Measurements from ENCODE around the gene CDH6.

CDH6 gene

GRCh38 chr5:31208043-31208442 is 14.6 kb downstream of the CDH6 start:
- H3K9me3 ChIP-seq (ENCODE audit: insufficient read depth, low read depth, low read length) = no peaks in the 10 kb centered on the region
- H3K4me3 ChIP-seq (ENCODE audit: low read length) = no peak overlapping the region
- H3K27ac ChIP-seq (ENCODE audit: low read length) = no peak overlapping the region
- H3K4me1 ChIP-seq (ENCODE audit: insufficient read depth, low read length) = no peaks in the 10 kb centered on the region
- H3K9ac ChIP-seq (ENCODE audit: low read depth, low read length) = no peak overlapping the region
- H3K27me3 ChIP-seq (ENCODE audit: insufficient read depth, low read length) = no peaks in the 10 kb centered on the region
- H3K36me3 ChIP-seq (ENCODE audit: insufficient read depth, low read depth, low read length) = no peaks in the 10 kb centered on the region

DNA sequence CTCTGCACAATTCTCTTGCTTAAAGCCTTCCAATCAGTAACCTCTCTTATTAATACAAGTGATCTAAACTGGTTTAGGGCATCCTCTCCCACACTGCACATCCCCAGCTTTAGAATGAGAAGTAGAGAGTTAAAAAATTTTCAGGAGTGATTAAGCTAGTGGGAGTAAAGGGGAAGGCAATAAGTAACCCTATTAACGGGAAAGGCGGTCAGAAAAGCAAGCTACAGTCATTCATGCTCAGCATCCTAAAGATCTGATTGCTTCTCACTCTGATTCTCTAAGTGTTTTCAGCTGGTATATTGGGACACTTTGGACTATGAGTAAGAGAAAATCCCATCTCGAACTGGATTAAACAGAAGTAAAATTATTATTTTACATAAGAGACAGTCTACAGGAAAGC is 15.8 kb downstream of the CDH6 start:
- Histone ChIP-seq H3K27ac (ENCODE audit: low read length) (no peak overlapping the region), H3K9me3 (ENCODE audit: insufficient read depth, low read depth, low read length) (no peaks in the 10 kb centered on the region), H3K27me3 (ENCODE audit: insufficient read depth, low read length) (no peaks in the 10 kb centered on the region), H3K9ac (ENCODE audit: low read depth, low read length) (no peak overlapping the region), H3K4me3 (ENCODE audit: low read length) (no peak overlapping the region), H3K4me1 (ENCODE audit: insufficient read depth, low read length) (no peaks in the 10 kb centered on the region), H3K36me3 (ENCODE audit: insufficient read depth, low read depth, low read length) (no peaks in the 10 kb centered on the region)

DNA sequence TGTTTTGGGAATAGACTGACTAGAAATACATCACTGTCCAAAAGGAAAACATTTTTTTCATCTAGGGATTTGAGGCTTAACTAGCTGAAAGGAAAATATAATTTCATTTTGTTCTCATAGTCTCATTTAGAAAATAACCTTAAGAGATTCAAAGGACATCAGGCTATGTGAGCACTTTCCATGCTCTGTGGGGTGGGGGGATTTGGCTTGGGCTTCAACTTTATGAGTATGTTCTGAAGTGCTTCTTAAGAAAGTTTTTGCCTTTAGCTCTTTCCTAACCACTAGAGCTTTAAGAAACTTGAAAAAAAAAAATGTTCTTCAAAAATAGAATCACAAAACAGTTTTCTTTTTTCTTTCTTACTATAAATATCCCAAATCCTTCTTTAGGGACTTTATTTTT is 17.6 kb downstream of the CDH6 start:
- Histone ChIP-seq H3K27ac (ENCODE audit: low read length) (no peak overlapping the region), H3K4me3 (ENCODE audit: low read length) (no peak overlapping the region), H3K9me3 (ENCODE audit: insufficient read depth, low read depth, low read length) (no peaks in the 10 kb centered on the region), H3K36me3 (ENCODE audit: insufficient read depth, low read depth, low read length) (no peaks in the 10 kb centered on the region), H3K4me1 (ENCODE audit: insufficient read depth, low read length) (no peaks in the 10 kb centered on the region), H3K27me3 (ENCODE audit: insufficient read depth, low read length) (no peaks in the 10 kb centered on the region), H3K9ac (ENCODE audit: low read depth, low read length) (no peak overlapping the region)

DNA sequence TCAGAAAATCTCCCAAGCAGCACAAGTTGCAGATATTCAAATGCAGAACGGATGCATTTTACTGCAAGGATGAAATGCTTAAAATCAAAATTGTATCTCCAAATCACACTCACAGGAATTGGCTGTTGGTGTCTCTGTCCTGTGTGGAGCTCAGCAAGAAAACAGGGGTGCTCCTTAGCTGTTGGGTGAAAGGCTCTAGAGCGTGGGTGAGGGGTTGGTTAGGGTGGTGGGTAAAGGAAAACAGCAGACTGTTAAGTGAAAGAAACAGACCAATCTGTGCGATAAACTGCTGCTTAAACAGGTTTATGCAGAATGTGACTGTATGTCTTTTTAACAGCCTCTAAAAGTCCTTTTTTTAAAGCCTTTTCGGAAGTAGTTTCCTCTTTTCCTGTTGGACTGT is 19.8 kb downstream of the CDH6 start:
- no peak overlapping the region for H3K9ac ChIP-seq (ENCODE audit: low read depth, low read length)
- H3K36me3 ChIP-seq (ENCODE audit: insufficient read depth, low read depth, low read length) = no peaks in the 10 kb centered on the region
- no peaks in the 10 kb centered on the region for H3K27me3 ChIP-seq (ENCODE audit: insufficient read depth, low read length)
- H3K4me1 ChIP-seq (ENCODE audit: insufficient read depth, low read length) = no peaks in the 10 kb centered on the region
- H3K9me3 ChIP-seq (ENCODE audit: insufficient read depth, low read depth, low read length) = no peaks in the 10 kb centered on the region
- no peak overlapping the region for H3K4me3 ChIP-seq (ENCODE audit: low read length)
- H3K27ac ChIP-seq (ENCODE audit: low read length) = no peak overlapping the region

DNA sequence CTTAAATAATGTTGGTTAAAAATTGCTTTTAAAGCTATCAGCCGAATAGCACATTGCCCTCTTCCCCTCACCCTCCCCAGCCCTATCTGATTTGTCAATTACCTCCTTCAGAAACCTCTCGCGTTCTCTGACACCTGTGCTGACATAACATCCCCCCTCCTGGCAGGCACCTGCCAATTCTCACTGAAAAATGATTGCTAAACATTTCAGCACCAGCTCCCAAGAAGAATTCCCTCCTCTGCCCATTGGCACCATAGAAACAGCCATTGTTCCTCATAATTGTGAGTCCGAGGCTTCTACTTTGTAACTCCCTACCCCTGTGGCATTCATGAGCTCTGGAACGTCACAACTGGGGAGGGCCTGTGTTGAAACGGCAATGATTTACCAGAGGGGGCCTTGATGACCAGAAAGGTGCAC is 20.2 kb downstream of the CDH6 start:
- no peaks in the 10 kb centered on the region for H3K27me3 ChIP-seq (ENCODE audit: insufficient read depth, low read length)
- H3K36me3 ChIP-seq (ENCODE audit: insufficient read depth, low read depth, low read length) = no peaks in the 10 kb centered on the region
- no peak overlapping the region for H3K9ac ChIP-seq (ENCODE audit: low read depth, low read length)
- no peak overlapping the region for H3K27ac ChIP-seq (ENCODE audit: low read length)
- H3K4me1 ChIP-seq (ENCODE audit: insufficient read depth, low read length) = no peaks in the 10 kb centered on the region
- H3K4me3 ChIP-seq (ENCODE audit: low read length) = no peak overlapping the region
- H3K9me3 ChIP-seq (ENCODE audit: insufficient read depth, low read depth, low read length) = no peaks in the 10 kb centered on the region

GRCh38 chr5:31214229-31214628 is 20.7 kb downstream of the CDH6 start:
- H3K27me3 ChIP-seq (ENCODE audit: insufficient read depth, low read length) = no peaks in the 10 kb centered on the region
- no peak overlapping the region for H3K4me3 ChIP-seq (ENCODE audit: low read length)
- no peak overlapping the region for H3K27ac ChIP-seq (ENCODE audit: low read length)
- no peaks in the 10 kb centered on the region for H3K9me3 ChIP-seq (ENCODE audit: insufficient read depth, low read depth, low read length)
- H3K36me3 ChIP-seq (ENCODE audit: insufficient read depth, low read depth, low read length) = no peaks in the 10 kb centered on the region
- H3K9ac ChIP-seq (ENCODE audit: low read depth, low read length) = no peak overlapping the region
- H3K4me1 ChIP-seq (ENCODE audit: insufficient read depth, low read length) = no peaks in the 10 kb centered on the region

GRCh38 chr5:31215236-31215635 is 21.8 kb downstream of the CDH6 start:
- no peak overlapping the region for H3K9ac ChIP-seq (ENCODE audit: low read depth, low read length)
- H3K27me3 ChIP-seq (ENCODE audit: insufficient read depth, low read length) = no peaks in the 10 kb centered on the region
- no peaks in the 10 kb centered on the region for H3K9me3 ChIP-seq (ENCODE audit: insufficient read depth, low read depth, low read length)
- H3K4me1 ChIP-seq (ENCODE audit: insufficient read depth, low read length) = no peaks in the 10 kb centered on the region
- no peak overlapping the region for H3K27ac ChIP-seq (ENCODE audit: low read length)
- H3K4me3 ChIP-seq (ENCODE audit: low read length) = no peak overlapping the region
- H3K36me3 ChIP-seq (ENCODE audit: insufficient read depth, low read depth, low read length) = no peaks in the 10 kb centered on the region

GRCh38 chr5:31217446-31217845 is 24.0 kb downstream of the CDH6 start:
- Histone ChIP-seq H3K9me3 (ENCODE audit: insufficient read depth, low read depth, low read length) (no peaks in the 10 kb centered on the region), H3K4me3 (ENCODE audit: low read length) (no peak overlapping the region), H3K9ac (ENCODE audit: low read depth, low read length) (no peak overlapping the region), H3K27me3 (ENCODE audit: insufficient read depth, low read length) (no peaks in the 10 kb centered on the region), H3K4me1 (ENCODE audit: insufficient read depth, low read length) (no peaks in the 10 kb centered on the region), H3K27ac (ENCODE audit: low read length) (no peak overlapping the region), H3K36me3 (ENCODE audit: insufficient read depth, low read depth, low read length) (no peaks in the 10 kb centered on the region)

GRCh38 chr5:31218978-31219377 is 25.5 kb downstream of the CDH6 start:
- no peaks in the 10 kb centered on the region for H3K4me1 ChIP-seq (ENCODE audit: insufficient read depth, low read length)
- H3K36me3 ChIP-seq (ENCODE audit: insufficient read depth, low read depth, low read length) = no peaks in the 10 kb centered on the region
- no peaks in the 10 kb centered on the region for H3K27me3 ChIP-seq (ENCODE audit: insufficient read depth, low read length)
- no peak overlapping the region for H3K9ac ChIP-seq (ENCODE audit: low read depth, low read length)
- H3K27ac ChIP-seq (ENCODE audit: low read length) = no peak overlapping the region
- no peaks in the 10 kb centered on the region for H3K9me3 ChIP-seq (ENCODE audit: insufficient read depth, low read depth, low read length)
- H3K4me3 ChIP-seq (ENCODE audit: low read length) = no peak overlapping the region

DNA sequence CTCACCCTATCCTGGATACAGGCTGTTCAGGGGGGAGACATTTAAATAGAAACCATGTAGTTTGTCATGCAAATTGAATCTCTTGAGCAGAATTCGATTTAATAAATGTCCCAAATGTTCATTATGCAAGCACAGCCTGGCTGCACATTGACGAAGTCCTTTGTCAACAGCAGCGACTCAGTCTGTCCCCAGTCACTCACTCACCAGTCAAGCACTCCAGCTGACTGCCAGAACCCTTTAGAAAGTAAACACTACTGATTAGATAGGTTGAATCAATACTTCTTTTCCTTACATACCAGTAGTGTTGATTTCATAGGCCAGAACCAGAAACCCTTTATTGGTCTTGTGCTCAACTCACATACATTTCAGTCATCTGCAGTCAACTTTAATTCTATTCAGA is 27.5 kb downstream of the CDH6 start:
- Histone ChIP-seq H3K27ac (ENCODE audit: low read length) (no peak overlapping the region), H3K4me1 (ENCODE audit: insufficient read depth, low read length) (no peaks in the 10 kb centered on the region), H3K4me3 (ENCODE audit: low read length) (no peak overlapping the region), H3K9ac (ENCODE audit: low read depth, low read length) (no peak overlapping the region), H3K27me3 (ENCODE audit: insufficient read depth, low read length) (no peaks in the 10 kb centered on the region), H3K9me3 (ENCODE audit: insufficient read depth, low read depth, low read length) (no peaks in the 10 kb centered on the region), H3K36me3 (ENCODE audit: insufficient read depth, low read depth, low read length) (no peaks in the 10 kb centered on the region)

DNA sequence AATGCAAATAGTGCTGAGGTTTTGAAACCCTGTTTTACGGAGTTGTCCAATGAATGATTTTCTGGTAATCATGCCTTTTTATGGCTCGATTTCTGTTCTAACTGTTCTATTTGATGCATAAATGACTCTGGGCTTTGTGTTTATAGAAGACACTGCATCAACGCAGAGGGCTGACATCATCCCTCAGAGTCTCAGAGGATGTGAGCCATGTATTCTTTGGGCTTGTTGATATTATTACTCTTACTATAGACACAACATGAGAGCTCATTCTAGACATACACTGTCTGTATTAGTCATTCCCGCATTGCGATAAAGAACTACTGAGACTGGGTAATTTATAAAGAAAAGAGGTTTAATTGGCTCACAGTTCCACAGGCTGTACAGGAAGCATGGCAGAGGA is 31.6 kb downstream of the CDH6 start:
- no peaks in the 10 kb centered on the region for H3K4me1 ChIP-seq (ENCODE audit: insufficient read depth, low read length)
- no peaks in the 10 kb centered on the region for H3K27me3 ChIP-seq (ENCODE audit: insufficient read depth, low read length)
- no peaks in the 10 kb centered on the region for H3K9me3 ChIP-seq (ENCODE audit: insufficient read depth, low read depth, low read length)
- no peak overlapping the region for H3K27ac ChIP-seq (ENCODE audit: low read length)
- H3K9ac ChIP-seq (ENCODE audit: low read depth, low read length) = no peak overlapping the region
- no peak overlapping the region for H3K4me3 ChIP-seq (ENCODE audit: low read length)
- H3K36me3 ChIP-seq (ENCODE audit: insufficient read depth, low read depth, low read length) = no peaks in the 10 kb centered on the region

GRCh38 chr5:31225613-31226012 is 32.1 kb downstream of the CDH6 start:
- no peaks in the 10 kb centered on the region for H3K27me3 ChIP-seq (ENCODE audit: insufficient read depth, low read length)
- no peaks in the 10 kb centered on the region for H3K4me1 ChIP-seq (ENCODE audit: insufficient read depth, low read length)
- H3K4me3 ChIP-seq (ENCODE audit: low read length) = no peak overlapping the region
- no peaks in the 10 kb centered on the region for H3K9me3 ChIP-seq (ENCODE audit: insufficient read depth, low read depth, low read length)
- H3K27ac ChIP-seq (ENCODE audit: low read length) = no peak overlapping the region
- H3K9ac ChIP-seq (ENCODE audit: low read depth, low read length) = no peak overlapping the region
- H3K36me3 ChIP-seq (ENCODE audit: insufficient read depth, low read depth, low read length) = no peaks in the 10 kb centered on the region

GRCh38 chr5:31226651-31227050 is 33.2 kb downstream of the CDH6 start:
- Histone ChIP-seq H3K9me3 (ENCODE audit: insufficient read depth, low read depth, low read length) (no peaks in the 10 kb centered on the region), H3K4me3 (ENCODE audit: low read length) (no peak overlapping the region), H3K27ac (ENCODE audit: low read length) (no peak overlapping the region), H3K4me1 (ENCODE audit: insufficient read depth, low read length) (no peaks in the 10 kb centered on the region), H3K9ac (ENCODE audit: low read depth, low read length) (no peak overlapping the region), H3K36me3 (ENCODE audit: insufficient read depth, low read depth, low read length) (no peaks in the 10 kb centered on the region), H3K27me3 (ENCODE audit: insufficient read depth, low read length) (no peaks in the 10 kb centered on the region)
